IMR-90 (cell line): ENCODE results near the gene TNS1. TPM values are rescaled to one million over a fixed set of nuclear protein-coding genes. Genes with fewer than 3 reads are reported as not detected.

Experiments
- ATAC-seq: fragments of 200-7000 bp; cut with Tn5 transposase; 2 replicates; pipeline ENCODE4 v1.9.1; 2020; ENCODE audit warnings: low read depth, mild to moderate bottlenecking, moderate library complexity
- BruUV-seq: library from RNA; stranded (reverse); fragments of 400-500 nt; replicated peaks from 2 replicates; lab custom pipeline; 2021; lab: Mats Ljungman, UMichigan
- CTCF ChIA-PET: fragments of 300-600 bp; formaldehyde crosslinking; extraction: SDS; loops from one replicate; lab custom pipeline; 2021; ENCODE audit warnings: antibody characterized with exemption; lab: Yijun Ruan, JAX
- POLR2A ChIA-PET: fragments of 300-600 bp; sonication (Branson Sonifier 250); formaldehyde crosslinking; loops from one replicate; lab custom pipeline; 2022; ENCODE audit warnings: antibody characterized with exemption; ENCODE audit not compliant: unreplicated experiment; lab: Charles Lee
- DNase-seq: peaks from one replicate; pipeline ENCODE4 v3.0.0; 2013
- H2AFZ ChIP-seq: replicated peaks from 2 replicates; pipeline ENCODE3; 2013; ENCODE audit warnings: low read length, mild to moderate bottlenecking; ENCODE audit not compliant: poor library complexity
- H2AK5ac ChIP-seq: 2 replicates; pipeline ENCODE4 v1.6.1; 2013; ENCODE audit warnings: low read depth, low read length, inconsistent platforms
- H2AK9ac ChIP-seq: replicated peaks from 2 replicates; pipeline ENCODE3; 2013; ENCODE audit warnings: mild to moderate bottlenecking, low read depth, low read length, moderate library complexity; ENCODE audit not compliant: poor library complexity
- H2BK120ac ChIP-seq: 2 replicates; pipeline ENCODE4 v1.6.1; 2013; ENCODE audit warnings: low read depth, low read length, inconsistent platforms
- H2BK15ac ChIP-seq: 3 replicates; pipeline ENCODE4 v1.6.1; 2013; ENCODE audit warnings: low read depth, low read length, inconsistent platforms
- H2BK20ac ChIP-seq: 2 replicates; pipeline ENCODE4 v1.6.1; 2013; ENCODE audit warnings: low read depth, mild to moderate bottlenecking, inconsistent platforms, low read length, moderate library complexity
- H2BK5ac ChIP-seq: 2 replicates; pipeline ENCODE4 v1.6.1; 2013; ENCODE audit warnings: mild to moderate bottlenecking, low read depth, low read length, inconsistent platforms; ENCODE audit not compliant: poor library complexity, severe bottlenecking
- H3K14ac ChIP-seq: replicated peaks from 2 replicates; pipeline ENCODE4 v1.6.1; 2013; ENCODE audit warnings: low read depth, low read length, inconsistent platforms
- H3K18ac ChIP-seq: 2 replicates; pipeline ENCODE4 v1.6.1; 2013; ENCODE audit warnings: low read depth, low read length, control low read depth
- H3K23ac ChIP-seq: 2 replicates; pipeline ENCODE4 v1.6.1; 2013; ENCODE audit warnings: low read depth, low read length, inconsistent platforms
- H3K27ac ChIP-seq: 2 replicates; pipeline ENCODE4 v1.5.1; 2013; ENCODE audit warnings: mild to moderate bottlenecking, control low read depth, low read length; ENCODE audit not compliant: insufficient read depth
- H3K27me3 ChIP-seq: 2 replicates; pipeline ENCODE4 v1.6.1; 2013; ENCODE audit warnings: low read length; ENCODE audit not compliant: control insufficient read depth, insufficient read depth
- H3K36me3 ChIP-seq: 2 replicates; pipeline ENCODE4 v1.6.1; 2013; ENCODE audit warnings: low read length, mixed read lengths; ENCODE audit not compliant: control insufficient read depth, insufficient read depth
- H3K4ac ChIP-seq: 2 replicates; pipeline ENCODE4 v1.6.1; 2013; ENCODE audit warnings: low read depth, low read length, inconsistent platforms
- H3K4me1 ChIP-seq: 2 replicates; pipeline ENCODE4 v1.6.1; 2013; ENCODE audit warnings: low read length, mixed read lengths; ENCODE audit not compliant: control insufficient read depth, insufficient read depth
- H3K4me2 ChIP-seq: 2 replicates; pipeline ENCODE4 v1.6.1; 2013; ENCODE audit warnings: low read depth, mild to moderate bottlenecking, control low read depth, low read length, moderate library complexity
- H3K4me3 ChIP-seq: 2 replicates; pipeline ENCODE4 v1.5.1; 2013; ENCODE audit warnings: low read depth, mild to moderate bottlenecking, control low read depth, low read length, moderate library complexity; ENCODE audit not compliant: insufficient read depth
- H3K56ac ChIP-seq: 2 replicates; pipeline ENCODE4 v1.6.1; 2013; ENCODE audit warnings: low read length, inconsistent platforms; ENCODE audit not compliant: insufficient read depth; ENCODE audit errors: extremely low read depth
- H3K79me1 ChIP-seq, 2 experiments: 2 replicates each; pipeline ENCODE4 v1.6.1; 2013; ENCODE audit warnings: low read length in 2 of 2, inconsistent platforms in 1 of 2, low read depth in 1 of 2
- H3K9ac ChIP-seq: 2 replicates; pipeline ENCODE4 v1.6.1; 2013; ENCODE audit warnings: low read depth, low read length, control low read depth
- H3K9me1 ChIP-seq: 2 replicates; pipeline ENCODE4 v1.6.1; 2013; ENCODE audit warnings: low read length, inconsistent platforms; ENCODE audit not compliant: insufficient read depth
- H3K9me3 ChIP-seq: 2 replicates; pipeline ENCODE4 v1.6.1; 2013; ENCODE audit warnings: low read length; ENCODE audit not compliant: control insufficient read depth, insufficient read depth
- H4K20me1 ChIP-seq: 2 replicates; pipeline ENCODE4 v1.6.1; 2013; ENCODE audit warnings: low read length, inconsistent platforms; ENCODE audit not compliant: insufficient read depth
- H4K5ac ChIP-seq: 2 replicates; pipeline ENCODE4 v1.6.1; 2013; ENCODE audit warnings: mild to moderate bottlenecking, low read depth, low read length, control low read depth
- H4K8ac ChIP-seq, 2 experiments: 2 replicates each; pipeline ENCODE4 v1.6.1; 2013; ENCODE audit warnings: low read depth in 2 of 2, low read length in 2 of 2, control low read depth in 1 of 2, inconsistent platforms in 1 of 2
- H4K91ac ChIP-seq: 2 replicates; pipeline ENCODE4 v1.6.1; 2013; ENCODE audit warnings: low read depth, low read length, inconsistent platforms; ENCODE audit not compliant: insufficient read depth
- CEBPB ChIP-seq: IDR thresholded peaks from 2 replicates; pipeline ENCODE4 v1.6.1; 2012; ENCODE audit warnings: low read depth, low read length, improper control_type of control experiment
- RCOR1 ChIP-seq: IDR thresholded peaks from 2 replicates; pipeline ENCODE4 v1.6.1; 2012; ENCODE audit warnings: mild to moderate bottlenecking, low read length, improper control_type of control experiment; ENCODE audit not compliant: insufficient replicate concordance
- WGBS, 2 experiments: methylation state at CpG; one replicate each; pipeline versions ENCODE4 v1.1.5 to v1.1.7; 2013; ENCODE audit warnings: missing lambda C conversion rate in 2 of 2; ENCODE audit not compliant: insufficient read length in 1 of 2; ENCODE audit errors: extremely low coverage in 2 of 2; 5-methylcytosine and 5-hydroxymethylcytosine counted together
- dilution Hi-C: fragments of 300-500 bp; cut with HindIII; formaldehyde crosslinking; loops from one replicate; pipeline ENCODE4 v1.14.3; 2018; ENCODE audit warnings: low sequenced_read_pairs; ENCODE audit not compliant: unreplicated experiment
- in situ Hi-C: fragments of 300-500 bp; cut with MboI; formaldehyde crosslinking; loops from 3 replicates; pipeline ENCODE4 v1.14.3; 2019; ENCODE audit warnings: low sequenced_read_pairs, inconsistent platforms, mixed read lengths
- intact Hi-C: fragments of 100-400 bp; cut with micrococcal nuclease; formaldehyde crosslinking; loops from 2 replicates; pipeline ENCODE4 v1.10.0; 2022
- polyA plus RNA-seq, 3 experiments: library from polyadenylated mRNA; depleted of rRNA; stranded (reverse); fragments of >200 nt; gene quantifications; 2 replicates each; pipeline ENCODE4 v1.2.3, GENCODE V29; 2012; ENCODE audit warnings: low replicate concordance in 1 of 3
- total RNA-seq: library from RNA; depleted of rRNA; stranded (reverse); fragments of >200 nt; gene quantifications from 2 replicates; pipeline ENCODE4 v1.2.3, GENCODE V29; 2012

The TNS1 gene
- total and polyA plus RNA-seq, 2 of the 4 experiments (the other 2 are of a cell fraction) = 41.1 to 45.2 TPM

DNA sequence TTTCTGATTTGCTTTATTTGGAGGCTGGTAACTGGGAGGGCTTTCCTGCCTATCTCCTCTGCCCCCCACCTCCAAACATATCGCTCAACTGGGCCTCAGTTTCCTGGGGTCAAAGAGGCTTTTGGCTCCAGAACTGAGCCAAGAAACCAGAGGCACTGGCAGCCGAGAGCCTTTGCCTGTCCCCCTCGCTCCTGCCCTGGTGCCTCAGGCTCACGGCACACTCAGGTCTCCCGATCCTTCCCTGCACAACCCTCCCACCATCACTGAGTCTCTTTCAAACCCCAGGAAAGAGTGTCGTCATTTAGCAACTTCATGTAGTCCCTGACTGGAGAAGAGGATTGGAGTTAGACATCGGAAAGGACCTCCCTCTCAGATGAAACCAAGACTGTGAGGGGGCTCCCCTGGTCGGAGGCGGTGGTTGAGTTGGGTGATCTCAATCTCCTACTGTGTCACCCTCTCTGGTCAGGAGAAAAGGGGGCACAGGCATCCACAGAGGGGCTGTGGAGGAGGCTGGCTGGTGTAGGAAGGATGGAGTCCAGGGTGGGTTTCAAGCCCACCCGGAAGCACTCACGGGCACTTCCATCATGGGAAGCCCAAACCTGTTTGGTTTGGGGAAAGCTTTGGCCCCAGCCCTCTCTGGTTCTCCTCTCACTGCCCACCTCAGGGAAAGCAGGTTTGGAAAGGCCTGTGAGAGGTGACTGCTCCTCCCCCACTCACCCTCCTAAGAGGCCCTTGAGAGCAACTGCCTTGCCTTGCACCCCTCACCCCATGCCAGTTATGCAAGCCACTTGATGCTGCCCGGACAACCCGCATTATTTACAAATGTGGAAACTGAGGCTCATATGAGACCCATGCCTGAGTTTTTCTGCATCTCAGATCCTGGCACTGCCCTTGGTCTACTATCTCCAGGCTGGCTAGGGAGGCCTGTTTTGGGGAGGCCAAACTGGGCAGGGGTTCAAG, 62.3 kb downstream of the TNS1 start:
- Histone ChIP-seq H2BK20ac (no peak overlapping the region), H3K4me2 (no peak overlapping the region), H3K4ac (no peak overlapping the region), H4K5ac (no peak overlapping the region), H3K4me3 (no peak overlapping the region), H3K9ac (no peak overlapping the region), H3K27me3 (no peaks in the 10 kb centered on the region), H3K18ac (no peak overlapping the region), H4K8ac (no peak overlapping the region), H4K91ac (no peak overlapping the region), H2BK120ac (no peak overlapping the region; the same call in 1 of the 2 replicates), H3K23ac (0 out of 2 replicates have a peak overlapping the region, but pooled peaks have one; percentile 14), H3K79me1 (peaks cover 11 to 82% of the 10 kb centered on the region in 2 experiments), H2AK5ac (peak overlapping the region; percentile 55), H3K4me1 (peaks cover 50% of the 10 kb centered on the region), H3K9me3 (no peaks in the 10 kb centered on the region), H4K20me1 (peaks cover 37% of the 10 kb centered on the region), H3K36me3 (peaks cover 4% of the 10 kb centered on the region; the same call in 1 of the 2 replicates), H2BK15ac (no peak overlapping the region), H3K9me1 (peaks cover 47% of the 10 kb centered on the region), H3K56ac (no peak overlapping the region), H2AK9ac (peak overlapping the region; percentile 48), H2AFZ (no peak overlapping the region), H3K14ac (0 out of 2 replicates have a peak overlapping the region, but pooled peaks have one; percentile 19), H3K27ac (no peak overlapping the region), H2BK5ac (no peak overlapping the region)
- intact Hi-C loops (no loop called here), in situ Hi-C loops (no loop called here), dilution Hi-C loops (no loop called here)
- ATAC-seq (no peak), DNase-seq (no peak)
- no peak for TF ChIP-seq CEBPB
- TF ChIP-seq RCOR1 = no peak
- 90% methylated on average over 4 of the region's 13 CpGs; no CpG with 5 or more reads in 1 of the 2 experiments for WGBS, 2 experiments
- no TSS peak for BruUV-seq
- POLR2A ChIA-PET = no interaction called here
- CTCF ChIA-PET = no interaction called here
